Heart left ventricle (tissue), 13 donors: ENCODE results near the gene ABCC3.

ENCODE experiments used
- CTCF ChIP-seq, 12 donors: fragments of 200-600 bp; sonication (generic) in 4 of 12; IDR thresholded peaks; one replicate each; pipeline versions ENCODE4 v1.5.0 to v1.8.0; 2018 to 2022; ENCODE audit warnings: antibody characterized with exemption in 12 of 12, mild to moderate bottlenecking in 5 of 12
- POLR2A ChIP-seq, 2 donors: fragments of 450-650 bp; IDR thresholded peaks; one replicate each; pipeline ENCODE4 v1.6.1; 2017; ENCODE audit warnings: antibody characterized with exemption in 2 of 2, mild to moderate bottlenecking in 2 of 2, moderate library complexity in 2 of 2
- donor health status: ischemic (EF 13 %, LVEDD 7.1; RV severe dilation, severe dysfunction).
- donor health status: DM: no; HTN: yes; CAD: no.
- donor health status: DM: no; HTN: no; CAD: no.
- donor health status: ischemic (EF 25% LVEDD 6.9; RV normal size, moderate dysfunction).
- donor health status: ischemic (EF 25% LVEDD 5.7; RV mildly dilated, moderate dysfunction).
- donor health status: ischemic (EF 35%, LVEDD 5.7; RV mildly dilated, moderate dysfunction).
- donor health status: nonischemic (EF 11% LVEDD 7.7; RV severe dilation, severe dysfunction).
- donor health status: DM: yes; HTN: yes; CAD: no.
- donor health status: PGD.
- donor health status: ischemic (EF 29% LVEDD 5.4; RV normal size, mild dysfunction).
- donor health status: nonischemic (EF 23%, LVEDD 6.1; RV moderate dilation, normal function).

DNA sequence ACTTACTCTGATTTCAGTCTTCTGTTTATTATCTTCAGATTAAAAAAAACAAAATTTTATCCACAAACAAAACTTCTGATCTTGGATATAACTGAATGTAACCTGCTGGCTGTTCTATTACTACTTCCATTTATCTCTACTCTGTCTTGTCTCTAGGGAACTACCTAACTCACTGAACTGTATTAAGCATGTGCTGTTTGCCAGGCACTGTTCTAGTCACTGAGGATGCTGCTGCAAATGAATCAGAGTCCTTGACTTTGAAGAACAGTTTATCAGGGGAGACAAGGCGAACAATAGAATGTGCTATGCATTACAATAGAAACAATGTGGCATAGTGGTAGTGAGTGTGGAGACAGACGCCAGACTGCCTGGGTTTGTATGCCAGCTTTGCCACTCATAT lies 75.3 kb downstream of the ABCC3 start:
- no peak for TF ChIP-seq CTCF (IDR thresholded peaks at IDR 0.05)
- no peak for TF ChIP-seq POLR2A (IDR thresholded peaks at IDR 0.05)
